K562 (cell line): ENCODE results near the gene KLK3. TPM values are rescaled to one million over a fixed set of nuclear protein-coding genes. Genes with fewer than 3 reads are reported as not detected.
A peak's percentile ranks its signal among the peaks of the same experiment; 100 is the strongest.

Source experiments
- CTCFL ChIP-seq: IDR thresholded peaks from 2 replicates; pipeline ENCODE4 v1.6.1; 2011; ENCODE audit warnings: borderline replicate concordance, low read depth, mild to moderate bottlenecking, moderate library complexity, low read length; ENCODE audit not compliant: insufficient read depth, poor library complexity, severe bottlenecking
- ELK3 ChIP-seq: fragments of 450-650 bp; formaldehyde crosslinking; IDR thresholded peaks from 2 replicates; pipeline ENCODE4 v1.4.0; 2020; ENCODE audit warnings: mild to moderate bottlenecking
- ILK ChIP-seq: fragments of 450-650 bp; IDR thresholded peaks from 2 replicates; pipeline ENCODE4 v1.6.1; 2016; ENCODE audit warnings: missing genetic modification characterization, low read depth, mild to moderate bottlenecking, missing compliant biosample characterization, moderate library complexity, borderline replicate concordance
- KLF10 ChIP-seq: fragments of 250-450 bp; sonication (Bioruptor Pico); IDR thresholded peaks from 2 replicates; pipeline ENCODE4 v1.6.1; 2021; ENCODE audit warnings: matching md5 sums
- MAX ChIP-seq: sonication (generic); formaldehyde crosslinking; IDR thresholded peaks from 2 replicates; pipeline ENCODE4 v1.9.0; 2022; ENCODE audit warnings: mild to moderate bottlenecking, missing genetic modification reagents
- polyA plus RNA-seq, 8 experiments: library from polyadenylated mRNA; depleted of rRNA in 4 of 8; stranded (reverse) in 5 of 8; unstranded in 3 of 8; fragments of >200 nt; fragmentation: Nextera tagmentation in 2 of 8; fragmentation: Illumina TruSeq in 1 of 8; extraction: Ambion mirVana in 2 of 8; extraction: Trizol in 1 of 8; gene quantifications; 2 replicates each; pipeline versions ENCODE4 v1.2.1 to v1.2.3, GENCODE V29; 2011 to 2014; ENCODE audit warnings: inconsistent platforms in 1 of 8, missing spikeins in 1 of 8
- total RNA-seq, 7 experiments: library from RNA; depleted of rRNA in 6 of 7; stranded (reverse); fragments of >200 nt in 6 of 7; fragmentation: Illumina TruSeq in 2 of 7; extraction: Trizol in 2 of 7; gene quantifications; 2 replicates each; pipeline versions ENCODE4 v1.2.1 to v1.2.3, GENCODE V29; 2011 to 2021; ENCODE audit warnings: low replicate concordance in 1 of 7
- TF ChIP-seq, protein P1 (sequence below), 2 experiments: fragments of 250-450 bp in 1 of 2; fragments of 450-650 bp in 1 of 2; sonication (Bioruptor Pico) in 1 of 2; IDR thresholded peaks; 2 replicates each; pipeline versions ENCODE4 v1.6.1 to v1.8.0; 2016 to 2021; ENCODE audit warnings: mild to moderate bottlenecking in 2 of 2, moderate library complexity in 2 of 2, missing compliant biosample characterization in 1 of 2, missing genetic modification characterization in 1 of 2
- TF ChIP-seq, protein P2 (sequence below): fragments of 250-450 bp; sonication (Bioruptor Pico); IDR thresholded peaks from 2 replicates; pipeline ENCODE4 v1.5.0; 2021
- TF ChIP-seq, protein P3 (sequence below), 2 experiments: fragments of 450-650 bp in 1 of 2; sonication (generic) in 1 of 2; formaldehyde crosslinking in 1 of 2; IDR thresholded peaks; 2 replicates each; pipeline versions ENCODE4 v1.7.1 to v1.9.0; 2016 to 2022; ENCODE audit warnings: inconsistent platforms in 1 of 2, mild to moderate bottlenecking in 1 of 2, missing genetic modification reagents in 1 of 2
- TF ChIP-seq, protein P4 (sequence below): sonication (generic); formaldehyde crosslinking; IDR thresholded peaks from 2 replicates; pipeline ENCODE4 v1.8.0; 2022; ENCODE audit warnings: mild to moderate bottlenecking, missing genetic modification reagents

Gene KLK3
- total and polyA plus RNA-seq, 9 of the 15 experiments (the other 6 are each of a cell fraction or from before 2014, with no cell fraction given) = not detected

DNA sequence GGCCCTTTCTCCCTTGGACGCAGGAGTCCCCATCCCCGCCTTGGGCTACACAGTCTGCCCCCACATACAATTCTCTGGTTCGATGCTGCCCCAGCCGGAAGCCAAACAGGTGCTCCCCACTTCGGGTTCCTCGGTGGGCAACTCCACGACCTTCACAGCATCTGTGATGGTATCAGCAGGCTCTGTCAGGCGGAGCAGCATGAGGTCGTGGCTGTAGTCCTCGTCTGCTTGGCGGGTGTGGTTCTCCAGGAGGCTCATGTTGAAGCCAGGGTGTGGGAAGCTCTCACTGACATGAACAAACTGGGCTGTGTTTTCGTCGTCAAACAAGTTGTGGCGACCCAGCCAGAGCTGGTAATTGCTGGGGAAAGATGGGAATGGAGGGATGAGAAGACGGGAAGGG lies 34.6 kb upstream of the KLK3 start (continued):
- TF ChIP-seq MAX (CRISPR knock-in tag) = peak; percentile 70
- no peak for TF ChIP-seq CTCFL
- TF ChIP-seq, protein P1, sequence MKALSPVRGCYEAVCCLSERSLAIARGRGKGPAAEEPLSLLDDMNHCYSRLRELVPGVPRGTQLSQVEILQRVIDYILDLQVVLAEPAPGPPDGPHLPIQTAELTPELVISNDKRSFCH (CRISPR knock-in tag; IDR thresholded peaks at IDR 0.05) = no peak
- TF ChIP-seq, protein P1 (tag; IDR thresholded peaks at IDR 0.05) = peak; percentile 36; the same call in 1 of the 2 replicates
- TF ChIP-seq, protein P2, sequence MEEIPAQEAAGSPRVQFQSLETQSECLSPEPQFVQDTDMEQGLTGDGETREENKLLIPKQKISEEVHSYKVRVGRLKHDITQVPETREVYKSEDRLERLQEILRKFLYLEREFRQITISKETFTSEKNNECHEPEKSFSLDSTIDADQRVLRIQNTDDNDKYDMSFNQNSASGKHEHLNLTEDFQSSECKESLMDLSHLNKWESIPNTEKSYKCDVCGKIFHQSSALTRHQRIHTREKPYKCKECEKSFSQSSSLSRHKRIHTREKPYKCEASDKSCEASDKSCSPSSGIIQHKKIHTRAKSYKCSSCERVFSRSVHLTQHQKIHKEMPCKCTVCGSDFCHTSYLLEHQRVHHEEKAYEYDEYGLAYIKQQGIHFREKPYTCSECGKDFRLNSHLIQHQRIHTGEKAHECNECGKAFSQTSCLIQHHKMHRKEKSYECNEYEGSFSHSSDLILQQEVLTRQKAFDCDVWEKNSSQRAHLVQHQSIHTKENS (CRISPR knock-in tag) = no peak
- no peak for TF ChIP-seq ELK3 (CRISPR knock-in tag)
- TF ChIP-seq ILK (tag) = no peak
- no peak for TF ChIP-seq KLF10 (CRISPR knock-in tag)
- TF ChIP-seq, protein P3, sequence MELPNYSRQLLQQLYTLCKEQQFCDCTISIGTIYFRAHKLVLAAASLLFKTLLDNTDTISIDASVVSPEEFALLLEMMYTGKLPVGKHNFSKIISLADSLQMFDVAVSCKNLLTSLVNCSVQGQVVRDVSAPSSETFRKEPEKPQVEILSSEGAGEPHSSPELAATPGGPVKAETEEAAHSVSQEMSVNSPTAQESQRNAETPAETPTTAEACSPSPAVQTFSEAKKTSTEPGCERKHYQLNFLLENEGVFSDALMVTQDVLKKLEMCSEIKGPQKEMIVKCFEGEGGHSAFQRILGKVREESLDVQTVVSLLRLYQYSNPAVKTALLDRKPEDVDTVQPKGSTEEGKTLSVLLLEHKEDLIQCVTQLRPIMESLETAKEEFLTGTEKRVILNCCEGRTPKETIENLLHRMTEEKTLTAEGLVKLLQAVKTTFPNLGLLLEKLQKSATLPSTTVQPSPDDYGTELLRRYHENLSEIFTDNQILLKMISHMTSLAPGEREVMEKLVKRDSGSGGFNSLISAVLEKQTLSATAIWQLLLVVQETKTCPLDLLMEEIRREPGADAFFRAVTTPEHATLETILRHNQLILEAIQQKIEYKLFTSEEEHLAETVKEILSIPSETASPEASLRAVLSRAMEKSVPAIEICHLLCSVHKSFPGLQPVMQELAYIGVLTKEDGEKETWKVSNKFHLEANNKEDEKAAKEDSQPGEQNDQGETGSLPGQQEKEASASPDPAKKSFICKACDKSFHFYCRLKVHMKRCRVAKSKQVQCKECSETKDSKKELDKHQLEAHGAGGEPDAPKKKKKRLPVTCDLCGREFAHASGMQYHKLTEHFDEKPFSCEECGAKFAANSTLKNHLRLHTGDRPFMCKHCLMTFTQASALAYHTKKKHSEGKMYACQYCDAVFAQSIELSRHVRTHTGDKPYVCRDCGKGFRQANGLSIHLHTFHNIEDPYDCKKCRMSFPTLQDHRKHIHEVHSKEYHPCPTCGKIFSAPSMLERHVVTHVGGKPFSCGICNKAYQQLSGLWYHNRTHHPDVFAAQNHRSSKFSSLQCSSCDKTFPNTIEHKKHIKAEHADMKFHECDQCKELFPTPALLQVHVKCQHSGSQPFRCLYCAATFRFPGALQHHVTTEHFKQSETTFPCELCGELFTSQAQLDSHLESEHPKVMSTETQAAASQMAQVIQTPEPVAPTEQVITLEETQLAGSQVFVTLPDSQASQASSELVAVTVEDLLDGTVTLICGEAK (IDR thresholded peaks at IDR 0.05) = no peak
- TF ChIP-seq, protein P3 (CRISPR knock-in tag; IDR thresholded peaks at IDR 0.05) = no peak
- TF ChIP-seq, protein P4, sequence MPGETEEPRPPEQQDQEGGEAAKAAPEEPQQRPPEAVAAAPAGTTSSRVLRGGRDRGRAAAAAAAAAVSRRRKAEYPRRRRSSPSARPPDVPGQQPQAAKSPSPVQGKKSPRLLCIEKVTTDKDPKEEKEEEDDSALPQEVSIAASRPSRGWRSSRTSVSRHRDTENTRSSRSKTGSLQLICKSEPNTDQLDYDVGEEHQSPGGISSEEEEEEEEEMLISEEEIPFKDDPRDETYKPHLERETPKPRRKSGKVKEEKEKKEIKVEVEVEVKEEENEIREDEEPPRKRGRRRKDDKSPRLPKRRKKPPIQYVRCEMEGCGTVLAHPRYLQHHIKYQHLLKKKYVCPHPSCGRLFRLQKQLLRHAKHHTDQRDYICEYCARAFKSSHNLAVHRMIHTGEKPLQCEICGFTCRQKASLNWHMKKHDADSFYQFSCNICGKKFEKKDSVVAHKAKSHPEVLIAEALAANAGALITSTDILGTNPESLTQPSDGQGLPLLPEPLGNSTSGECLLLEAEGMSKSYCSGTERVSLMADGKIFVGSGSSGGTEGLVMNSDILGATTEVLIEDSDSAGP (CRISPR knock-in tag) = no peak
